IPS-11a (cell line): ENCODE measurements around the gene AUTS2.

ENCODE experiments used
- H3K4me3 ChIP-seq: one replicate; pipeline ENCODE4 v1.5.1; 2013; ENCODE audit warnings: low read depth, low read length, control low read depth

The AUTS2 gene

GRCh38 chr7:70389531-70390151, 791.4 kb downstream of the AUTS2 start:
- no peak overlapping the region for H3K4me3 ChIP-seq

GRCh38 chr7:70390251-70390650, 792.0 kb downstream of the AUTS2 start:
- no peak overlapping the region for H3K4me3 ChIP-seq

- no peak overlapping the region for H3K4me3 ChIP-seq
Observed at GRCh38 chr7:70392256-70392876, 794.1 kb downstream of the AUTS2 start.

- H3K4me3 ChIP-seq, result no peak overlapping the region
Observed at GRCh38 chr7:70392877-70393435, 794.7 kb downstream of the AUTS2 start.

- H3K4me3 ChIP-seq, result no peak overlapping the region
Observed at GRCh38 chr7:70393956-70394355, 795.7 kb downstream of the AUTS2 start.

GRCh38 chr7:70400829-70401380, 802.6 kb downstream of the AUTS2 start:
- no peak overlapping the region for H3K4me3 ChIP-seq

- H3K4me3 ChIP-seq, result no peak overlapping the region
Observed at GRCh38 chr7:70402069-70402468, 803.8 kb downstream of the AUTS2 start.

GRCh38 chr7:70405241-70405640, 807.0 kb downstream of the AUTS2 start:
- no peak overlapping the region for H3K4me3 ChIP-seq

GRCh38 chr7:70406186-70406949, 808.1 kb downstream of the AUTS2 start:
- H3K4me3 ChIP-seq, result no peak overlapping the region

GRCh38 chr7:70406950-70407209, 808.6 kb downstream of the AUTS2 start:
- H3K4me3 ChIP-seq, result no peak overlapping the region

GRCh38 chr7:70408477-70408876, 810.2 kb downstream of the AUTS2 start:
- no peak overlapping the region for H3K4me3 ChIP-seq

- H3K4me3 ChIP-seq, result no peak overlapping the region
Observed at GRCh38 chr7:70408891-70409290, 810.6 kb downstream of the AUTS2 start.

GRCh38 chr7:70410134-70410750, 812.0 kb downstream of the AUTS2 start:
- no peak overlapping the region for H3K4me3 ChIP-seq

GRCh38 chr7:70414368-70414767, 816.1 kb downstream of the AUTS2 start:
- H3K4me3 ChIP-seq, result no peak overlapping the region

- H3K4me3 ChIP-seq, result no peak overlapping the region
Observed at GRCh38 chr7:70415179-70415972, 817.1 kb downstream of the AUTS2 start.

GRCh38 chr7:70416347-70416985, 818.2 kb downstream of the AUTS2 start:
- H3K4me3 ChIP-seq, result no peak overlapping the region

GRCh38 chr7:70416986-70417655, 818.8 kb downstream of the AUTS2 start:
- no peak overlapping the region for H3K4me3 ChIP-seq

- H3K4me3 ChIP-seq, result no peak overlapping the region
Observed at GRCh38 chr7:70419526-70420380, 821.5 kb downstream of the AUTS2 start.

GRCh38 chr7:70420381-70420662, 822.0 kb downstream of the AUTS2 start:
- H3K4me3 ChIP-seq, result no peak overlapping the region
